Activated CD4-positive, alpha-beta T cell treated with anti-CD3 and anti-CD28 coated beads, Interleukin-2, amount 50 U/mL, for 24 hours (primary cell): ENCODE measurements around the gene MRPS11.
"Not testable (repeated sequence)": the region's sequence is repeated elsewhere in the genome, so short reads cannot be mapped to it uniquely, and the experiment has no call there.

Experiments used
- DNase-seq, 2 donors: peaks; one replicate each; pipeline ENCODE4 v3.0.0-alpha.2; 2020; ENCODE audit warnings: low read depth in 1 of 2, low spot score in 1 of 2

MRPS11 gene

GRCh38 chr15:88489321-88489720, 21.8 kb downstream of the MRPS11 start:
- DNase-seq: no peak

DNA sequence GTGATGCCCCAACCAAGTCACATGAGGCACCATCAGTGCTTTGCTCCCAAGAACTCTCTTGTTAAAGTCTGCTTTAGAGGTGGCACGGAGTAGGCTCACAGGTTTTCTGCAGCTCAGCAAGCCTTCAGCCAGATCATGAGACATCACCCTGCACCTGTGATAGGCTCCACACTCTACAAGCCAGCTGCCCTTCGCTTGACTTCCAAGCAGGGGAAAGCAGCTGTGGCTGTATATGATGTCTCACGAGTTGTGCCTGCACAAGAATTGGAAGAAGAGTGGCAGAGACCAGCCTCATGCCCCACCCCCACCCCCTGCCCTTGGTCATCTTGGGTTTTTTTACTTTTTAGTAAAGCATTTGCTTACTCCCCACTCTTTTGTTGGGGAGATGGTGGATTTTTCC, 22.5 kb downstream of the MRPS11 start:
- DNase-seq: no peak

GRCh38 chr15:88491158-88491557, 23.6 kb downstream of the MRPS11 start:
- no peak for DNase-seq

GRCh38 chr15:88493844-88494243, 26.3 kb downstream of the MRPS11 start:
- DNase-seq: no peak

DNA sequence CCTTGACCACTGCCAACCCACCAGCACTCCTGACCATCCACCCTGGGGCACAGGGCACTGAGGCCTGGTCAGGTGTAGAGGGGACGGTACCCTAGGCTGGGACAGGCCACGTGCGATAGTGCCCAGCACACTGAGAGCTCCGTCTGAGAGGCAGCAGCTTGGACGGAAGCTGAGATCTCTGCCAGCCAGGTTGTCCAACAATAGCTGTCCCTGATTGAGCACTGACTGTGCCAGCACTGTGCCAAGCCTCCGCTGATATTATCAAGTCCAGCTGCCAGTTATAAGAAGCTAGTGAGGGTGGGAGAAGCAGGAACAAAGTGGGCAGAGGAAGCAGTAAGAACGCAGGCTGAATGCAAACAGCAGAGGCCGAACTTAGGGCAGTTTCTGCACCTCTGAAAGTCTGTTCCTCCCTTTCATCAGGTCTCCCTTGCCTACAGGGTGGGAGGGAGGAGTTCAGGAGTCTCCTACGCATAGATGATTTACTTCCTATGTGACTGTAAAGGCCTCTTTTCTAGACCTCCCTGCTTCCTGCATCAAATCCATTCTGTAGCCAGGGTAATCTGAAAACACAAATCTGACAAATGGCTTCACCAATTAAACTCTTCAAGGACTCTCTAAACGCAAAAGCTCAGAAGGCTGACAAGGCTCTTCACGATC, 29.7 kb downstream of the MRPS11 start:
- DNase-seq: no peak

- DNase-seq: no peak
These were observed 31.5 kb downstream of the MRPS11 start for GRCh38 chr15:88498996-88499395.

- DNase-seq: no peak
These were observed 36.9 kb downstream of the MRPS11 start for GRCh38 chr15:88504445-88504844.

DNA sequence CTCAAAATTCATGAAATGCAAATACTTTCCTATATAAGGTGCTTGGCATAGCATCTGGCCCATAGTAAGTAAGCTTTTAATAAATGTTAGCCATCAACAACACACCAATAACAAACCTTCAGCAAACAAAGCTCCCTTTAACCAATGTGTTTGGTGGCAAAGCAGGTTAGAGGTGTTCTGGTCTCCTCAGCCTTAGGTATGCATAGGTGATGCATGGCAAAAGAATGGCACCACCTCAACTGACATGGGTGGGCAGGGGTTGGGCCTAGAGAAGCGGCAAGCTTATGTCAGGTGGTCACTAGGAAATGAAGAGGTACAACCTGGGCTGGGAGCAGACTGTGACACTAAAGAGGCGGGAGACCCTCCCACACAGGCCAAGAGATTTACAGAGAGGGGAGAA, 38.2 kb downstream of the MRPS11 start:
- no peak for DNase-seq

DNA sequence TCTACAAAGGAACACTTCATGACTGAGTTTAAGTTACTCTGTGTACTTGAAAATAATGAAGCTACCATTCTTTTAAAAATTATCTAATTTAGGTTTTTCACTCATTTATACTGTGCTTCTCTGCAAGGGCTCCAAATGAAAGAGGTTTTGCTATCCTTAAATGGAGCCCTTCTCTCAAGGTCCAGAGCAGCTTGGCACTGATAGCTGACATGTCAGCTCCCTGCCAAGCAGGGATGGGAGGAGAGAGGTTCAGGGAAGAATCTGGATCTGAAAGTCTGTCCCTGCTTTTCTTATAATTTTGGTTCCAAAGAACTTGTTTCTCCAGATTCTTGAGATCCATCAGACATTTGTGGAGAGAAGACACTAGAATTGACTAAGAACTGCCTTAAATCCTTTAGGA, 39.1 kb downstream of the MRPS11 start:
- no peak for DNase-seq

DNA sequence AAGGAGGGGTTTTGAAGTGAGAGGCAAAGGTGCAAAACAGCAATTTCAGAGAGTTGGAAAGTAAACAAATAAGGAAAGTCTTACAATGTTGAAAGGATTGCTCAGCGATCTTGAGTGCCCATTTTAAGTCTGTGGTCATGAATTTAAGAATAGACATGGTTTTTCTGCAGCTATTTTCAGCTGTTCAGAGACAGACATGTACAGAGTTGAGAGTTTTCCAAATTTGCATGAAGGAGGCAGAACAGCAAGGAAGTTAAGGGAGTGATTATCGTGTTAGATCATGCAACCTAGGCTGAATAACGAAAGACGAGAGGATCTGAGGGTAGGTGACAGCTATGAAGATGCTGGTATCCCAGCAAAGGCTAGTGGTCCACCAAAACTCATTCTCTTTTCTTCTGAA, 41.8 kb downstream of the MRPS11 start:
- DNase-seq: no peak

GRCh38 chr15:88509964-88510363, 42.5 kb downstream of the MRPS11 start:
- DNase-seq: no peak

DNA sequence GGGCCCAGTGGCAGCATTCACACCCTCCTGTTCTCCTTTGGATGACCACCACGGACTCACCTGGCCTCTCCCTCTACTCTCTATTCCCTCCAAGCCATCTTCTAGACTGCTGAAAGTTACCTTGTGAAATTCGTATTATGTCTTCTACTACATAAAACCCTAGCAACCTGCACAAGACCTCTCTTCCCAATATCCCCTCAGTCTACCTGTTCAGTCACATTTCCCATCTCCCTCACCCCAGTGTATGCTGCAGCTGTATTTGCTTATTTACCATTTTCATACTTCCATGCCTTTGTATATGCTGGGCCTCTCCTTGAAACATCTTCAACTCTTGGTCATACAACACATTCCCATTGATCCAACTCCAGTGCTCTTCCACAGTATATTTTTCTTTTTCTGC, 43.7 kb downstream of the MRPS11 start:
- no peak for DNase-seq

DNA sequence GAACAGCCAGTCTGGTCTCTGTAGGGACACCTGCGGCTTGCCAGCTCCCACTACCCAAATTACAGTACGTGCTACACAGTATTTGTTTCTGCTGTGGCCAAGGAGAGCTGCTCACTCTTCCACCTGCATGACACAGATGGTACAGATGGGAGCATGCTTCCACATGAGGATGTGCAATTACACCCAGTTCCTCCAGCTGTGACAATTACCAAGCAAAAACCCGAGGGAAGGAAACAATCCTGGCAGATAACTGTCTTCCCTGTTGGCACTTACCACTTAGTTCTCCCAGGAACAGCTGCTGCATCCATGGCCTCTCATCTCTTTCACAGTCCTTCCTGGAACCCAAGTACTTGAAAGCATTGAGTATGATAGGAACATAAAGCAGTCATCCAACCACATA, 44.6 kb downstream of the MRPS11 start:
- no peak for DNase-seq

- DNase-seq: no peak
These were observed 45.1 kb downstream of the MRPS11 start for GRCh38 chr15:88512601-88513000.

- no peak for DNase-seq
These were observed 45.7 kb downstream of the MRPS11 start for GRCh38 chr15:88513195-88513594.

DNA sequence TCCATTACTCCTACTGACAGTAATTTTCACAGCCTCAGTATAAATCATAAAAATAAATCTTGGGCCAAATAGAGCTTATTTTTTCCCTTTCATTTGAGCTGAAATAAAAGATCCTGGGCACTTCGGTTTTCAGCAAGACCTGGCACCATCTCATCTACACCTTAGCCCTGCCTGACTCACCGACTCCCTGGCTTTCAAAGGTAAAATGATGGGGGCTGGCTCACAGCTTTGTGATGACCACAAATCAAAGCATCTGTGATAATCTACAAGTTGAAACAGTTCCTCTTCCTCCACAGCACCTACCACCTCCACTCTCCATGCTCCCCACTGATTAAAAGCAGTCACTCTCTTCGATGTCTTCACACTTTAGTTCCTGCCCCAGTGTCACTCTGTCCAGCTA, 51.4 kb downstream of the MRPS11 start:
- DNase-seq: no peak

- DNase-seq: not testable (repeated sequence)
These were observed 56.6 kb downstream of the MRPS11 start for GRCh38 chr15:88524094-88524493.

DNA sequence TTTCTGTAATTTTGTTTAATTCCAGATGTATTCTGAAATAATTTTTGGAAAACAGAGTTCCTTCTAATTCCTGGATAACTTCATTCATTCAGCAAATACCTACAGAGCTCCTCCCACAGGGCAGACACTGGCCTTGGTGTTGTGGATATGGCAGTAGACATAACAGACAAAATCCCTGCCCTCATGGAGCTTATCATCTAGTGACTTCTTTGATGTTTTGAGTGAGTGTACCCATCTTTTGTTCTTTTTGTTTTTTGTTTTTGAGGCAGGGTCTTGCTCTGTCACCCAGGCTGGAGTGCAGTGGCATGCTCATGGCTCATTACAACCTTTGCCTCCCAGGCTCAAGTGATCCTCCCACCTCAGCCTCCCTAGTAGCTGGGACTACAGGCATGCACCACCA, 57.9 kb downstream of the MRPS11 start:
- no peak for DNase-seq

DNA sequence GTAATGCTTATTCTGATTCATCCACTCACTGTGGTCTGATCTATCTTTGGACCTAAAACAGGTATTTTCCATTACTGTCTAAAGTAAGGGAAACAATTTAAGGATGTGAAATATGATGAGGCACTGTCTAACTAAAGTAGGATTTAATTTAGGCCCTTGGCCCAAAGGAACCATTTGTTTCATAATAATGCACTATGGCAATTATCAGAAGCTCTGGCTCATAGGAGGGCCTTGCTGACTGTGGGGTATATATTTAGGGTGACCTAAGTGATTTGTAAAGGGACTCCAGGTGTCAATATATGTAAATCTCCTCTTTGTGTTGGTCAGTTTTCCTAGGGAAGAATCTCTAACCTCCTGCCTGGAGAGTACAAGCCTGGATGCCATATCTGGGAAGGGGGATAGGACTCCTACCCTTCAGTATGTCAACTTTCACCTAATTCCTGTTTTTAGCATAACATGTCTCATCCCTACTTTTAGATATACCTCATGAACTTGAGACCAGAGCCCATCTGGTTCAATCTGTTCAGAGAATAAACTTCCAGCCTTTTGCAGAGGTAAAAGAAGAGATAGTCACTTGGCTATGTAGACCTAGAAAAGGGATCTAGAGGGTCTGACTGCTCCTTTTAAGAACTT, 58.9 kb downstream of the MRPS11 start:
- DNase-seq: no peak

GRCh38 chr15:88529021-88529630, 61.6 kb downstream of the MRPS11 start:
- DNase-seq: no peak
